ENCODE results near the gene PXK.
"Not testable (repeated sequence)": the region's sequence is repeated elsewhere in the genome, so short reads cannot be mapped to it uniquely, and the experiment has no call there.

PXK gene

DNA sequence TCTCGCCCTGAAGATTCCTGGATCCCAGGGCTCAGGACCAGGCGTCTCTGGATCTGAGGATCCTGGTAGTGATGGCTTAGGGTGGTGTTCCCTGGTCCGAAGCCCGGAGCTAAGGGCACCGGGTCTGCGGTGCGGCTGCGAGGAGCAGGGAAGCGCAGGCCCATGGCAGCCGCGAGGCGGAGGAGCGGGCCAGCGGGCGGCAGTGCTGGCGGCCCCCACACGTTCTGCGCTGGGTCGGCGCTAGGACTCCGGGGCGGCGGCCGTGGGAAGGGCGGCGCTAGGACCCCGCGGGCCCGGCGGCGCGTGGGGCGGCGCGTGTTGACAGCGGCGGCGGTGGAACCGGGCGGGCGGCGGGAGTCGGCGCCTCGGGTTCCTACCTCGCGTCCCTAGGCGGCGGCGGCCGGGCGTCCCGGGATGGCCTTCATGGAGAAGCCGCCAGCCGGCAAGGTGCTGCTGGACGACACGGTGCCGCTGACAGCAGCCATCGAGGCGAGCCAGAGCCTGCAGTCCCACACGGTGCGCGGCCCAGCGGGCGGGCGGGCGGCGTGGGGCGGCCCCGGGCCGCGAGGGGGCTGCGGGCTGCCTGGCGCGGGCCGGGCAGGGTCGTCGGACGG, at the start of gene PXK:
PXK (plus strand) TSS at position 318 of the 614 bp plus-strand sequence; CDS start at position 415, 97 bp downstream.
- peak within 1 kb of the TSS; percentile 71 for H3K9ac ChIP-seq (ENCODE audit: low read depth, low read length)
- no peaks in the 10 kb centered on the region for H3K9me3 ChIP-seq (ENCODE audit: control insufficient read depth, insufficient read depth, low read length)
- no peaks in the 10 kb centered on the region for H3K36me3 ChIP-seq (ENCODE audit: insufficient read depth, low read length)
- H3K4me1 ChIP-seq (ENCODE audit: insufficient read depth, low read length), result peaks cover 8% of the 10 kb centered on the region

DNA sequence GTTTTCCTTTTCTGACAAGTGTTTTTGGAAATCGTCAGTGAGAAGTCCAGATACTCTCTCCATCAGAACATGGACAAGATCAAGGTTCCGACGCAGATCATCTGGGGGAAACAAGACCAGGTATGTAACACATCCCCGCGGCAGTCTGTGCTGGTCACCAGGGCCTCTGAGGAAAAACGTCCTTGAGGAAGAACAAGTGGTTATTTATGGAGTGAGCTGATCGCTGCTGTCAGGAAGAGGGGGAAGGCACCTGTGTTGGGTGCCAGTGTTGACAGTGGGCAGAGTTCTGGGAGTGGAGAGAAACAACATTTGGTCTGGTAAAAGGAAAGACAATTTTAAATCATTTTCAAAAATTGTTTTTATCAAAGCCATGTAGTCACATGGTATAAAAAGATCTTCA, 47.4 kb upstream of the PXK start:
- H3K36me3 ChIP-seq (ENCODE audit: insufficient read depth, low read length), result no peaks in the 10 kb centered on the region; the same call in 1 of the 2 replicates

DNA sequence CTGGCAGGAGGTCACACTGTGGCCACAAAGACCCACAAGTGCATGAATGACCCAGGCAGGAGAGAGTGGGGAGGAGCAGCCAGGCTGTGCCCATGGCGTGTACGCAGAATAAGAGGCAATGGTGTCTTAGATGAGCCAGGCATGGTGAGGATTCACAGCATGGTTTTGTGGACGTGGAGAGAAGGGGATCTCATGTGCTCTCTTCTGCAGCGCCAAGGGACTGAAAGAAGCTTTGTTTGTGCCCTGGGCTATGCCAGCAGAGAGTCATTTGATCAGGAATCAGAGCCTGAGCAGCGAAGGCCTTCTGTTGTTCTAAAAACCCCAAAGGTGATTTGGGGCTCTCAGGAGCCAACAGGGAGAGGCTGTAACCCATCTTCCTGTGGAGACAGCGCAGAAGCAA, 45.3 kb upstream of the PXK start:
- Histone ChIP-seq H3K9ac (ENCODE audit: low read depth, low read length) (no peak overlapping the region), H3K4me1 (ENCODE audit: insufficient read depth, low read length) (no peaks in the 10 kb centered on the region), H3K36me3 (ENCODE audit: insufficient read depth, low read length) (no peaks in the 10 kb centered on the region; the same call in 1 of the 2 replicates), H3K9me3 (ENCODE audit: control insufficient read depth, insufficient read depth, low read length) (no peaks in the 10 kb centered on the region; the same call in 1 of the 2 replicates)

More for the DNA sequence above, 47.4 kb upstream of the PXK start:
- Histone ChIP-seq H3K9ac (ENCODE audit: low read depth, low read length) (no peak overlapping the region), H3K9me3 (ENCODE audit: control insufficient read depth, insufficient read depth, low read length) (no peaks in the 10 kb centered on the region), H3K4me1 (ENCODE audit: insufficient read depth, low read length) (no peaks in the 10 kb centered on the region)

DNA sequence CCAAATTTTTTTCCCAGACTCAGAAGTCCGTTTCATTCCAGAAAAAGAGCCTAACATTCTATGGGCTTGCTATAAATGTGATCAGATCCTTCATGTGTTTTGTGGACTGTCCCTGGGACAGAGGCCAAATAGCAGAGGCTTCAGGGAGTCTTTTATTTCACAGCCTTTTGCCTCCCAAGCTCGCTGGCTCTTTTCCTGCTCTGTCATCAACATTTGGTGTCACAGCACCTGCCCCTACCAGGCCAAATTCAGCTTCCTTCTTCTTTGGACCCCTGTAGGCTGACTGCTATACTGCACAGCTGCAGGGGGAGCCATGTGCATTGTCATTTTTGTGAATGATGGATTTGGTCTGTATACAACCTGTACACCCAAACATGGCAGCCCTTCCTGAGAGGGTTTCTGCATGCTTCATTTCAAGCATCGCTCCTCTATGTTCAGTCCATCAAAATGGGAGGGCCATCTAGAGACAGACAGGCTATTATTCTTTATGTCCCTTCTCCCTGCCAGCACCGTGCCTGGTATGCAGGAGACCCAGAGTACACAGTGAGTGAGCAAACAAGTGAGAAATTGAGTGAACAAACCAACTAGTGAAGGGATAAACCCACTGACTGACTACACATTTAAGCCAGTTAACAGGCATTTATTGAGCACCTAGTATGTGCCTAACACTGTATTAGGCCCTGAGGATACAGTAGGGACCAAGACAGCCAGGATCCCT, 44.5 kb upstream of the PXK start:
- Histone ChIP-seq H3K9me3 (ENCODE audit: control insufficient read depth, insufficient read depth, low read length) (no peaks in the 10 kb centered on the region; the same call in 1 of the 2 replicates), H3K36me3 (ENCODE audit: insufficient read depth, low read length) (no peaks in the 10 kb centered on the region; the same call in 1 of the 2 replicates), H3K4me1 (ENCODE audit: insufficient read depth, low read length) (no peaks in the 10 kb centered on the region), H3K9ac (ENCODE audit: low read depth, low read length) (no peak overlapping the region)

DNA sequence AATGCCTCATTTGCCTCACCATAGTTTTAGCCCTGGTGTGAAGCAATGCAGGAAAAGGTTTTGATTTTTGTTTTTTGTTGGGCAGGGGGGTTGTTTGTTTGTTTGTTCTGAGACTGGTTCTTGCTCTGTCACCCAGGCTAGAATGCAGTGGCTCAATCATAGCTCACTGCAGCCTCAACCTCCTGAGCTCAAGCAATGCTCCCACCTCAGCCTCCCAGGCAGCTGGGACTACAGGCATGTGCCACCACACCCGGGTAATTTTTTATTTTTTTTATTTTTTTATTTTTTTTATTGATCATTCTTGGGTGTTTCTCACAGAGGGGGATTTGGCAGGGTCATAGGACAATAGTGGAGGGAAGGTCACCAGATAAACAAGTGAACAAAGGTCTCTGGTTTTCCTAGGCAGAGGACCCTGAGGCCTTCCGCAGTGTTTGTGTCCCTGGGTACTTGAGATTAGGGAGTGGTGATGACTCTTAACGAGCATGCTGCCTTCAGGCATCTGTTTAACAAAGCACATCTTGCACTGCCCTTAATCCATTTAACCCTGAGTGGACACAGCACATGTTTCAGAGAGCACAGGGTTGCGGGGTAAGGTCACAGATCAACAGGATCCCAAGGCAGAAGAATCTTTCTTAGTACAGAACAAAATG, 43.6 kb upstream of the PXK start:
- not testable (repeated sequence) for H3K36me3 ChIP-seq (ENCODE audit: insufficient read depth, low read length); H3K9ac ChIP-seq (ENCODE audit: low read depth, low read length); H3K4me1 ChIP-seq (ENCODE audit: insufficient read depth, low read length); H3K9me3 ChIP-seq (ENCODE audit: control insufficient read depth, insufficient read depth, low read length)

DNA sequence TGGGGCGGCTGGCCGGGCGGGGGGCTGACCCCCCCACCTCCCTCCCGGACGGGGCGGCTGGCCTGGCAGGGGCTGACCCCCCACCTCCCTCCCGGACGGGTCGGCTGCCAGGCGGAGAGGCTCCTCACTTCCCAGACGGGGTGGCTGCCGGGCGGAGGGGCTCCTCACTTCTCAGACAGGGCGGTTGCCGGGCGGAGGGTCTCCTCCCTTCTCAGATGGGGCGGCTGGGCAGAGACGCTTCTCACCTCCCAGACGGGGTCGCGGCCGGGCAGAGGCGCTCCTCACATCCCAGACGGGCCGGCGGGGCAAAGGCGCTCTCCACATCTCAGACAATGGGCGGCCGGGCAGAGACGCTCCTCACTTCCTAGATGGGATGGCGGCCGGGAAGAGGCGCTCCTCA, 42.2 kb upstream of the PXK start:
- not testable (repeated sequence) for H3K36me3 ChIP-seq (ENCODE audit: insufficient read depth, low read length); H3K4me1 ChIP-seq (ENCODE audit: insufficient read depth, low read length); H3K9me3 ChIP-seq (ENCODE audit: control insufficient read depth, insufficient read depth, low read length); H3K9ac ChIP-seq (ENCODE audit: low read depth, low read length)

DNA sequence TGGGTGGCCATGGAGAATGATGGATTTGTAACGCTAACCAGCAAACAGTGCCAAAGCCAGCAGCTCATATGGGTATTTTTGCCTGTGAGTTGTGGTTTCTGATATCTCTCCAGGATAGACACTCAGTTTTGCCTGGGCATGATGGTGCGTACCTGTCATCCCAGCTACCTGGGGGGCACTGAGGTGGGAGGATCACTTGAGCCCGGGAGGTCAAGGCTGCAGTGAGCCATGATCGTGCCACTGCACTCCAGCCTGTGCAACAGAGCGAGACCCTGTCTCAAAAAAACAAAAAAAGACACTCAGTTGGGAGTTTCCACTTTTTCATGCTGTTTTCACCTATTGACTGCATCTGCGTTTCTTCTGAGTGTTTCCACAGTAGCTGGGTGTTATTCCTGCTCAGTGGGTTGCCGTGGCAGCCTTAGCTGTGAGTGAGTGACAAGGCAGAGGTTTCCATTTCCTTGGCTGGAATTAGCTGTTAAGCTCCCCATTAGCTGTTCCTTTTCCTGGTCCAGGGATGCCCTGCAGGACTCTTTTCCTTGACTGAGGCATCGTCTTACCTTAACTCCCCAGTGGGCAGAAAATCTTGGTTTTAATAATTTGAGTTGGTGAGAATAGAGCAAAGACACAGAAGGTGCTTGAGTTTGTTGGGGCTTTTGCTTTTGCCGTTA, 40.9 kb upstream of the PXK start:
- no peak overlapping the region for H3K9ac ChIP-seq (ENCODE audit: low read depth, low read length)
- no peaks in the 10 kb centered on the region for H3K4me1 ChIP-seq (ENCODE audit: insufficient read depth, low read length)
- H3K9me3 ChIP-seq (ENCODE audit: control insufficient read depth, insufficient read depth, low read length), result peaks cover 5% of the 10 kb centered on the region; the same call in 1 of the 2 replicates
- H3K36me3 ChIP-seq (ENCODE audit: insufficient read depth, low read length), result no peaks in the 10 kb centered on the region

DNA sequence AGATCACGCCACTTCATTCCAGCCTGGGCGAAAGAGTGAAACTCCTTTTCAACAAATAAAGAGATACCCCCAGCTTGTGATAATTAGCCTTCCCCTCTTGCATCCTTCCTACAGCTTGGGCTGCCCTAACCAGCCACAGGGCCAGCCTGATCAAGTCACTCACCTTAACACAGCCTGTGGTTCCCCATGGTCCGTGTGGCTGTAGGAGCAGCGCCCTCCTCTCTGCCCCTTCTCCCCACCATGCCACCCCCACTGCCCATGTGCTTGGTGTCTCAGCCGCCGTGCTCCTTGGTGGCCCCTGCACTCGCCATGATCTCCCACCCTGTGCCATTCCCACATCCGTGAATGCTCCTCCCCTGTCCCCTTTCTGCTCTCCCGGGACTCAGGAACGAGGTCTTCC, 39.8 kb upstream of the PXK start:
- peaks cover 5% of the 10 kb centered on the region; the same call in 1 of the 2 replicates for H3K9me3 ChIP-seq (ENCODE audit: control insufficient read depth, insufficient read depth, low read length)
- H3K4me1 ChIP-seq (ENCODE audit: insufficient read depth, low read length), result no peaks in the 10 kb centered on the region
- H3K36me3 ChIP-seq (ENCODE audit: insufficient read depth, low read length), result no peaks in the 10 kb centered on the region
- no peak overlapping the region for H3K9ac ChIP-seq (ENCODE audit: low read depth, low read length)

DNA sequence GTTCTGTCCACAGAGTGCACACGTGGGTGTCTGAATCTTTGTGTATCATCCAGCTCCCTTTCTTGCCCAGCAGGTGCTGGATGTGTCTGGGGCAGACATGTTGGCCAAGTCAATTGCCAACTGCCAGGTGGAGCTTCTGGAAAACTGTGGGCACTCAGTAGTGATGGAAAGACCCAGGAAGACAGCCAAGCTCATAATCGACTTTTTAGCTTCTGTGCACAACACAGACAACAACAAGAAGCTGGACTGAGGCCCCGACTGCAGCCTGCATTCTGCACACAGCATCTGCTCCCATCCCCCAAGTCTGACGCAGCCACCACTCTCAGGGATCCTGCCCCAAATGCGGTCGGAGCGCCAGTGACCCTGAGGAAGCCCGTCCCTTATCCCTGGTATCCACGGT, 39.2 kb upstream of the PXK start:
- no peaks in the 10 kb centered on the region for H3K36me3 ChIP-seq (ENCODE audit: insufficient read depth, low read length)
- no peak overlapping the region for H3K9ac ChIP-seq (ENCODE audit: low read depth, low read length)
- no peaks in the 10 kb centered on the region for H3K4me1 ChIP-seq (ENCODE audit: insufficient read depth, low read length)
- H3K9me3 ChIP-seq (ENCODE audit: control insufficient read depth, insufficient read depth, low read length), result peaks cover 5% of the 10 kb centered on the region; the same call in 1 of the 2 replicates

DNA sequence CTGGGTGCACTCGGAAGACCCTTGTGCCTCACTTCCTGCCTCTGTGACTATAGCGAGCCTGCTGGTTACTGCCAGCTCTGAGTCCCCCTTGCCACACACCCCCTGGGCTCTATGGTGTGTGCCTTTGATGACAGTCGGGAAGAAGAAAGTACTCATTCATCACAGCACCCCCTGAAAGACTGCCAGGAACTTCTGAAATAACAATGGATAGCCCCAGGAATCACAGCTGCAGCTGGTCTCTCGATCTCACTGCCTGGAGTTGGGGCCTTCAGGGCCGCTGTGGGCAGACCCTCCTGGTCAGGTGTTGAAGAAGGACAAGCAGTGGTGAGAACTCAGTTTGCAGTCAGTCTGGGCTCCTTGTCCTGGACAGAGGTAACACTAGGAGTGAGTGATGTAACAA, 36.4 kb upstream of the PXK start:
- Histone ChIP-seq H3K4me1 (ENCODE audit: insufficient read depth, low read length) (no peaks in the 10 kb centered on the region), H3K9me3 (ENCODE audit: control insufficient read depth, insufficient read depth, low read length) (peaks cover 5% of the 10 kb centered on the region; the same call in 1 of the 2 replicates), H3K36me3 (ENCODE audit: insufficient read depth, low read length) (no peaks in the 10 kb centered on the region), H3K9ac (ENCODE audit: low read depth, low read length) (no peak overlapping the region)

DNA sequence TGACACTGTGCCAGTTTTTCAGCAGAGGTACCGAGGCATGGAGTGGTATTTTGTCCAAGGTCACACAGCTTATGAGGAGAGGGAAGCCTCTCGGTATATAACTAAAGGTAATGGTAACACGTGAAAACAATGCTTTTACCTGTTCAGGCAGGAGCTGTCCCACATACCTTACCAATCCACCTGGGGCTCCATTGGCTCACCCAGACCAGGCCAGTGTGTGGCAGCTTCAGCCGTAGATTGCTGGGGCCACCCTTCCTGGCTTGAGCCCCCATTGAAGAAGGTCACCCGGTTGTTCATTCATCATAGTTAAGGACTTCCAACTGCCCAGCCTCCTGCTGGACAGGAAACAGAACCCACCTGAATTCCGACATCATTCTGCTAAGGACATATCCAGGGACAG, 35.8 kb upstream of the PXK start:
- Histone ChIP-seq H3K4me1 (ENCODE audit: insufficient read depth, low read length) (no peaks in the 10 kb centered on the region), H3K9ac (ENCODE audit: low read depth, low read length) (no peak overlapping the region), H3K36me3 (ENCODE audit: insufficient read depth, low read length) (no peaks in the 10 kb centered on the region), H3K9me3 (ENCODE audit: control insufficient read depth, insufficient read depth, low read length) (peaks cover 5% of the 10 kb centered on the region; the same call in 1 of the 2 replicates)

DNA sequence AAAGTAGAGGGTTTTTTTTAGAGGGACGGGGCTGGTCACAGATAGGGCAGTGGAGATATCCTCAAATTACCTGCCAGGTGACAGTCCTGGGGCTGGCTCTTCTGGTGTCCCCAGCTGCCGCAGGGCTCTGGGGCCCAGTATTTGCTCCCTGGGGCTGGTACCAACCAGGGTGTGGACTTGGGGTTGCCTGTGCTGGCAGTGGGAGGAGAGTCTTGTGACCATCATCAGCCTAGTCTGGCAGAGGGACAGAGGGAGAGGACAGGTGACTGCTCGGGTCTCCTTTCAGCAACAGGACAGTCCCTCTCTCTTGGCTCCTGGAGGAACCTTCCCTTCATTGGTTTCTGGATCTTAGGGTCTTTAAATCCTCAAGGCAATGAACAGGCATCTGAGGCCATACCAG, 34.5 kb upstream of the PXK start:
- Histone ChIP-seq H3K9me3 (ENCODE audit: control insufficient read depth, insufficient read depth, low read length) (peaks cover 5% of the 10 kb centered on the region; the same call in 1 of the 2 replicates), H3K4me1 (ENCODE audit: insufficient read depth, low read length) (no peaks in the 10 kb centered on the region), H3K36me3 (ENCODE audit: insufficient read depth, low read length) (no peaks in the 10 kb centered on the region), H3K9ac (ENCODE audit: low read depth, low read length) (no peak overlapping the region)

DNA sequence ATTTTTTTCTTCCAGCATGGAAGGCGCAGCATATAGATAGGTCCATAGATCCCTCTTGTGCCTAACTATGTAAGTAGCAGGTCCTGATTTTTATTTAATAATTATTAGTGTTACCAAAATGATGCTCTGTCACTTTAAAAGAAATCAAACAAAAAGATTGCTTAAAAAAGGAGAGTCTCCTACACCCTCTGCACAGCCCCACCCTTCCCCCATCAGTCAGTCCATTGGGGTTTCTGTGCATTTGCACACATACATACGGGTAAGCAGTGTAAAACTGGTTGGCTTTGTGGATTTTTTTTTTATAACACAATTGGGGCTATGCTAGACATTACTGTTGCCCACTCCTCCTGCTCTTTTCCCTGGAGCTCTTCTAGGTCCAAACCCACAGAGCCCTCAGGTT, 33.6 kb upstream of the PXK start:
- H3K9ac ChIP-seq (ENCODE audit: low read depth, low read length), result no peak overlapping the region
- H3K9me3 ChIP-seq (ENCODE audit: control insufficient read depth, insufficient read depth, low read length), result peaks cover 5% of the 10 kb centered on the region; the same call in 1 of the 2 replicates
- no peaks in the 10 kb centered on the region for H3K36me3 ChIP-seq (ENCODE audit: insufficient read depth, low read length)
- no peaks in the 10 kb centered on the region for H3K4me1 ChIP-seq (ENCODE audit: insufficient read depth, low read length)

DNA sequence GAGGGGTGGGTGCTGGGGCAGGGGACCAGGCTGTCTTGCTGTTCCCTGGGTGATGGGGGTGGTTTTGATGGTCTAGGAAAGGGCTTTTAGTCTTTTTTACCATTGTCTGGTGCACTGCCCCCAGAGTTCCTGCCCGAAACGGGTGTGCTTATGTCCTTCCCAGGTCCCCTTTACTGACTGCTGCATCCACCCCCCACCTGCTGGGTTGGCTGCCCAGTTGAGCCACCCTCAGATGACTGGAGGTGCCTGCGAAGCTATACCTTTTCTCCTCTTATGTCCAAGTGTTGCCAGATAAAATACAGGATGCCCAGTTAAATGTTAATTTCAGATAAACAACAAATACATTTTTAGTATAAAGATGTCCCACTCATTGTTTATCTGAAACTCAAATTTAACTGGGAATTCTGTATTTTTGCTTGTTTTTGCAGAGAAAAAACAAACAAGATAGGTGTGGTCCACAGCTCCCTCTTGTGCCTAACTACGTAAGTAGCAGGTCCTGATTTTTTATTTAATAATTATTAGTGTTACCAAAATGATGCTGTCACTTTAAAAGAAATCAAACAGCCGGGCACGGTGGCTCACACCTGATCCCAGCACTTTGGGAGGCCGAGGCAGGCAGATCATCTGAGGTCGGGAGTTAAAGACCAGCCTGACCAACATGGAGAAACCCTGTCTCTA, 32.7 kb upstream of the PXK start:
- Histone ChIP-seq H3K36me3 (ENCODE audit: insufficient read depth, low read length) (no peaks in the 10 kb centered on the region), H3K9ac (ENCODE audit: low read depth, low read length) (no peak overlapping the region), H3K4me1 (ENCODE audit: insufficient read depth, low read length) (no peaks in the 10 kb centered on the region), H3K9me3 (ENCODE audit: control insufficient read depth, insufficient read depth, low read length) (peaks cover 5% of the 10 kb centered on the region; the same call in 1 of the 2 replicates)
